ENCODE data around the gene UGT1A10. TPM values are rescaled to one million over a fixed set of nuclear protein-coding genes. Genes with fewer than 3 reads are reported as not detected.

UGT1A10 gene
- total and polyA plus RNA-seq, 9 donors: not detected

DNA sequence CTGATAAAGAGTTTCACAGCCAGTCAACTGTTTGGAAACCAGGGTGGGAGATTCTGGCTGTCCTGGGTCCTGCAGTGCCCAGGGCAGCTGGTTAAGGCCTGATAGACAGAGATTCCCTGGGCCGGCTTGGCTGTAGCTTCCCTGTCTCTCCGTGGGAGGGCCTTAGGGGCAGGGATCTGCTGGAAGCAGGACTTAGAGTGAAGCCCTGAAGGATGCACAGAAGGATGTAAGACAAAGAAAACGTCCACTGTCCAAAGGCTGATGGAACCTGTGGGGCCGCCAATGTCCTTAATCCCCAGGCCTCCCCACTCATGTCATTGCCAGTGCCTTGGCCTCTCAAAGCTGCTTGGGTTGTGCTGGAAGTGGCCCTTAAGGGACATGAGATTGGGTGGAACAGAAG lies 174.8 kb downstream of the UGT1A10 start:
- DNase-seq: no peak
- H3K4me1 ChIP-seq (ENCODE audit: control insufficient read depth, insufficient read depth, low read length): no peaks in the 10 kb centered on the region
- WGBS (ENCODE audit: insufficient coverage): 75% methylated on average over 3 of the region's 4 CpGs
- H3K9me3 ChIP-seq (replicated peaks; ENCODE audit: control insufficient read depth, low read depth, low read length): no peaks in the 10 kb centered on the region
- H3K27ac ChIP-seq (ENCODE audit: low read length): no peak overlapping the region
- H3K27me3 ChIP-seq (ENCODE audit: control insufficient read depth, insufficient read depth, low read length): peaks cover 7% of the 10 kb centered on the region
- H3K4me3 ChIP-seq (ENCODE audit: low read length): no peak overlapping the region
- H3K36me3 ChIP-seq (ENCODE audit: control insufficient read depth, insufficient read depth, low read length): no peaks in the 10 kb centered on the region

DNA sequence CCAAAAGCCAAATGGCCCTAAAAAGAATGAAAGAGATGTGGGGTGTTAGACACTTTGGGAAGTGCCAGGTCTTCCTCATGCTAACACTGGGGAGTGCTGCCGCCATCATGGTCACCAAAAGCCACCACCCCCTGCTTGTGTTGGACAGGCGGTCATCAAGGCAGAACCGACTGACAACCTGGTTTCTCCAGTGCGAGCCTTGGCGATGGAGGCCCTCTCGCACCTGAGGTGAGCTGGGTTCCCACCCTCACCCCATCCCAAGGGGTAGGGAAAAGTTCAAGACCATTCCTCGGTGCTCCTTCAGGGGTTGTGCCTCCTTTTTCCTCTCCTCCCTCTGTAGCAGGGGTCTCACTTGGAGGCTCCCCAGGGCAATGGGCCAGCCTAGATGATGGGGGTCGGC lies 175.5 kb downstream of the UGT1A10 start:
- Histone ChIP-seq H3K4me3 (ENCODE audit: low read length) (no peak overlapping the region), H3K9me3 (replicated peaks; ENCODE audit: control insufficient read depth, low read depth, low read length) (no peaks in the 10 kb centered on the region), H3K4me1 (ENCODE audit: control insufficient read depth, insufficient read depth, low read length) (no peaks in the 10 kb centered on the region), H3K27me3 (ENCODE audit: control insufficient read depth, insufficient read depth, low read length) (peaks cover 7% of the 10 kb centered on the region), H3K27ac (ENCODE audit: low read length) (no peak overlapping the region), H3K36me3 (ENCODE audit: control insufficient read depth, insufficient read depth, low read length) (no peaks in the 10 kb centered on the region)
- DNase-seq: no peak
- WGBS (ENCODE audit: insufficient coverage): 90% methylated on average over 6 of the region's 8 CpGs

DNA sequence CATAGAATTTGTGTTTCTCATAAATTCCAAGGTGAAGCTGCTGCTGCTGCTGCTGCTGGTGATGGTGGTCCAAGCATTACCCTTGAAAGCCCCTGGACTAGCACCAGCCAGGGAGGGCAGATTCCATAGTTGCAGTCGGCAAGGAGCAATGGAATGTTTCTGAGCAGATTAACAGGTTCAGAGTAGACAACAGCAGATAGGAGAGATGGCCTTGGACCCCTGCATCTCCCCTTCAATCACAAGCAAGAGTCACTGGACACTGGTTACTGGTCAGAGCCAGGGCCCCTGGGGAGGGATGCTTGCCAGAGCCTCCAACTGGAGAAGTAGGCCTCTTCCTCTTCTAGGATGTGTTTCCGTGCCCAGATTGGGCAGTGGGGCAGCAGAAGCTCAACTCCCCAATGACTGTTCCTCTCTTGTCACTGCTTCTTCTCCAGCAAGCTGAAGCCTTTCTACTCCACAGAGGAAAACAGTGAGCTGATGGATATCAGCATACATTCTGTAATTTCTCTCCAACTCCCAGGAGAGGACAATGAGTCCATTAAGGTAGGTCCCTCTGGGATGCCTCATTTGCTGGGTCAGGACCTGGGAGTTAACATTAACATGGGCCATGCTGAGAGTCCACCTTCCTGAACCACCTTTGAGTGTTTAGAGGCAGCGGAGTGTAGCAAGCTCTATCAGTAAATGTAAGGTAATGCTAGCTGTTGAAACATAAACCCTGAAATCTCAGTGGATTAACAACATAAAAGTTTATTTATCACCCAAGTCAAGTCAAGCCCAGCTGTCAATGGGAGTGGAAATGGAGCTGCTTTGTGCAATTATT lies 177.2 kb downstream of the UGT1A10 start:
- Histone ChIP-seq H3K9me3 (replicated peaks; ENCODE audit: control insufficient read depth, low read depth, low read length) (no peaks in the 10 kb centered on the region), H3K27me3 (ENCODE audit: control insufficient read depth, insufficient read depth, low read length) (peaks cover 5% of the 10 kb centered on the region), H3K36me3 (ENCODE audit: control insufficient read depth, insufficient read depth, low read length) (no peaks in the 10 kb centered on the region), H3K27ac (ENCODE audit: low read length) (no peak overlapping the region), H3K4me3 (ENCODE audit: low read length) (no peak overlapping the region), H3K4me1 (ENCODE audit: control insufficient read depth, insufficient read depth, low read length) (no peaks in the 10 kb centered on the region)
- no peak for DNase-seq
- WGBS (ENCODE audit: insufficient coverage): 83% methylated on average over 1 of the region's 3 CpGs

DNA sequence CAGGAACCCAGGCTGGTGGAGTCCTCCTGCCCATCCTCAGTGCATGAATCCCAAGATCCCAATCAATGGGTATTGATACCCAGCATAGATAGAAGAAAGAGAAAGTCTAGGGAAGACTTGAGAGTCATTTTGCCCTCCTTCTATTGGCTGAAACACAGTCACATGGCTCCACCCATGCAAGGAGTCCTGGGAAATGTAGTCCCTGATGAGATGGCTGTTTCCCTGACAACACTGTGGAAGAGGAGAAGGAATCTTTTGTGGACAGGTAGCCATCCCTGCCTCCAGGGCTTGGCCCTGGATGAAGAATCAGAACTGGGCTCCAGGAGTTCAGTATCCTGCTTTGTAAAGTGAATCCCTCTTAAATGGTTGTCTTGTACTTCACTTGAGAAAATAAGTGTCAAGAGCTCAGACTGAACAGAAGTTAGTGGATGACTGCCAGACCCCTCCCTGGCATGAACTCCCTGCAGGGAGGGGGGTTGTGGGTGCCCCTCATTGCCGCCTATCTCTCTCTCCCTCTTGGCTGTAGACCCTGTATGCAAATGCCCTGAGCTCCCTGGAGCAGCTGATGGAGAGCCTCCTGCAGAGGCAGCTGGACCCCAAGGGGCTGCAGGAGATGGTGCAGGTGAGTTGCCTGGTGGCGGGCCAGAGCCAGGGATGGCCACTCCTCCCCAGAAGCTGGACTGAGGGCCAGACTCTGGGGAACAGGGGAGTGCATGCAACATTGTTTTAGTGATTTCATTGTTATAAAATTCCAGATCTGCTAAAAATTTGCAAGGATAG lies 178.0 kb downstream of the UGT1A10 start:
- Histone ChIP-seq H3K36me3 (ENCODE audit: control insufficient read depth, insufficient read depth, low read length) (no peaks in the 10 kb centered on the region), H3K27ac (ENCODE audit: low read length) (no peak overlapping the region), H3K27me3 (ENCODE audit: control insufficient read depth, insufficient read depth, low read length) (peaks cover 2% of the 10 kb centered on the region), H3K4me3 (ENCODE audit: low read length) (no peak overlapping the region), H3K9me3 (replicated peaks; ENCODE audit: control insufficient read depth, low read depth, low read length) (no peaks in the 10 kb centered on the region), H3K4me1 (ENCODE audit: control insufficient read depth, insufficient read depth, low read length) (no peaks in the 10 kb centered on the region)
- WGBS (ENCODE audit: insufficient coverage): 80% methylated on average over 1 of the region's 2 CpGs
- no peak for DNase-seq

DNA sequence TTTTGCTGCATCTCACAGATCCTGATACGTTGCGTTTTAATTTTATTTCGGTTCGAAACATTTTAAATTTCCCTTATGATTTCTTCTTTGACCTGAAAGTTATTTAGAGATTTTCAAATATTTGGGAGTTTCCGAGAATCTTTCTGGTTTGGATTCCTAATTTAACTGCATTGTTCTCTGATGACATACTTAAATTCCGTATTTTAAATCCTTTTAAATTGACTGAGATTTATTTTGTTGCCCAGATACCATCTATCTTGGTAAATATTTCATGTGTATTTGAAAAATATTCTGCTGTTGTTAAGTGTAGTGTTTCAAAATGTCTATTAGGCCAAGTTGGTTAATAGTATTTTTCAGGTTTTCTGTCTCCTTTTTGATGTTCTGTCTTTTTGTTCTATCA lies 179.6 kb downstream of the UGT1A10 start:
- Histone ChIP-seq H3K27me3 (ENCODE audit: control insufficient read depth, insufficient read depth, low read length) (no peaks in the 10 kb centered on the region), H3K4me3 (ENCODE audit: low read length) (no peak overlapping the region), H3K4me1 (ENCODE audit: control insufficient read depth, insufficient read depth, low read length) (no peaks in the 10 kb centered on the region), H3K36me3 (ENCODE audit: control insufficient read depth, insufficient read depth, low read length) (no peaks in the 10 kb centered on the region), H3K27ac (ENCODE audit: low read length) (no peak overlapping the region), H3K9me3 (replicated peaks; ENCODE audit: control insufficient read depth, low read depth, low read length) (no peaks in the 10 kb centered on the region)
- no CpG with 5 or more reads among the region's 6 CpGs for WGBS (ENCODE audit: insufficient coverage)
- no peak for DNase-seq

DNA sequence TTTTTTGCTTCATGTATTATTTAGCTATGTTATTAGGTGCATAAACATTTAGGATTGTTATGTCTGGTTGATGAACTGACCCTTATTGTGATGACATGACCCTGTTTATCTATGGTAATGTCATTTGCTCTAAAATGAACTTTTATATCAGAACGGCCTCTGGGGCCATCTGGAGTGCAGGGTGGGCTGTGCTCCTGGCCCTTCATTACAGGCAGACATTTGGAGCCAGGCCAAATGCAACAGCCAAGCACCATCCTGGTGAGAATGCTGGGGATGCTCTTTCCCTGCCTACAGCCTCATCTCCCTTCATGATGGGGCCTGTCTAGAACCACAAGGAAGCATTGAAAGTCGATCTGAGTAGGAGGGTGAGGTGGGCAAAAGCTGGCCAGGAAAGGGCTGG lies 180.1 kb downstream of the UGT1A10 start:
- no peaks in the 10 kb centered on the region for H3K4me1 ChIP-seq (ENCODE audit: control insufficient read depth, insufficient read depth, low read length)
- H3K4me3 ChIP-seq (ENCODE audit: low read length): no peak overlapping the region
- no peak overlapping the region for H3K27ac ChIP-seq (ENCODE audit: low read length)
- no peaks in the 10 kb centered on the region for H3K36me3 ChIP-seq (ENCODE audit: control insufficient read depth, insufficient read depth, low read length)
- WGBS (ENCODE audit: insufficient coverage): 60% methylated on average over 2 of the region's 2 CpGs
- no peaks in the 10 kb centered on the region for H3K27me3 ChIP-seq (ENCODE audit: control insufficient read depth, insufficient read depth, low read length)
- H3K9me3 ChIP-seq (replicated peaks; ENCODE audit: control insufficient read depth, low read depth, low read length): no peaks in the 10 kb centered on the region
- DNase-seq: no peak

DNA sequence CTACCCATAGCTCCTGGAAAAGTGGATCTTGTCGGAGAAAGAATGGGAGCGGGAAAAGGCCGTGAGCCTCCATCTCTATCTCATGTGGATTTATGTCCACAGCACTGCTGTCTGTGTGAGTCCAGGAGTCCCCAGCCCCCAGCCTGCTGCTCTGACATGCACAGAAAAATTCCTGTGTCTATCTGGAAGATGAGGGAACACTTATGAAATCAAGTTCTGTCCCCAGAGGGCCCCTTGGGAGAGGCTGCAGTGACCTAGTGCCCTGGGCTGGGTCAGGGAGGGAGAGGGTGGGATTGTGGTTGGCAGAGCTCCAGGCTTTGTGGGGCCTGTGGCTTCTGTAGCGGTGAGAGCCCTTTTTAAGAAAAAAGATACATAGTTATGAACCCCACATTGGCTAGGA lies 180.5 kb downstream of the UGT1A10 start:
- H3K36me3 ChIP-seq (ENCODE audit: control insufficient read depth, insufficient read depth, low read length): no peaks in the 10 kb centered on the region
- 80% methylated on average over 1 of the region's 4 CpGs for WGBS (ENCODE audit: insufficient coverage)
- no peaks in the 10 kb centered on the region for H3K4me1 ChIP-seq (ENCODE audit: control insufficient read depth, insufficient read depth, low read length)
- H3K4me3 ChIP-seq (ENCODE audit: low read length): no peak overlapping the region
- no peak overlapping the region for H3K27ac ChIP-seq (ENCODE audit: low read length)
- no peak for DNase-seq
- H3K9me3 ChIP-seq (replicated peaks; ENCODE audit: control insufficient read depth, low read depth, low read length): no peaks in the 10 kb centered on the region
- no peaks in the 10 kb centered on the region for H3K27me3 ChIP-seq (ENCODE audit: control insufficient read depth, insufficient read depth, low read length)

DNA sequence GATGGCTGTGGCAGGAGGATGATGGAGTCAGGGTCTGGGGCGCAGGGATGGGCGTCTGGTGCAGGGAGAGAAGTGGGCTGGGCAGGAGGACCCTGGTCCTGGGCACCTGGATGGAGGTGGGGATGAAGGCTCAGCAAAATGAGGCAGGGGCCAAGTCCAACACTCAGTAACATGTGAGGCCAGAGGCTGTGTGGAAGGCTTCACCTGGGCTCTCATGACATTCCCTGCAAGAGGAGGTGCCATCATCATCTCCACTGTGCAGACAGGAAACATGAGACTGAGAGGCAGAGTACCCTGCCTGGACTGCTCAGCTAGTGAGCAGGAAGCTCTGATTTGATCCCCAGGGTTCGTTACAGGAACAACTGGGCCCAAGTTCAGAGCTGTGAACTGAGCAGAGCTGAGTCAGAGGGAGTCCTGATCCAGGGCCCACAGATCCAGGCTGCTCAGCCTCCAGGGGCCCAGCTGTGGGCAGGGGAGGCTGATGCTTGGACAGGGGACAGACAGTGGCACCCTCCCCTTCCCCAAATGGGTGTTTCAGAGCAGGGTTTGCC lies 181.2 kb downstream of the UGT1A10 start:
- H3K4me3 ChIP-seq (ENCODE audit: low read length): no peak overlapping the region
- WGBS (ENCODE audit: insufficient coverage): 68% methylated on average over 3 of the region's 3 CpGs
- H3K9me3 ChIP-seq (replicated peaks; ENCODE audit: control insufficient read depth, low read depth, low read length): no peaks in the 10 kb centered on the region
- DNase-seq: no peak
- no peak overlapping the region for H3K27ac ChIP-seq (ENCODE audit: low read length)
- no peaks in the 10 kb centered on the region for H3K27me3 ChIP-seq (ENCODE audit: control insufficient read depth, insufficient read depth, low read length)
- H3K4me1 ChIP-seq (ENCODE audit: control insufficient read depth, insufficient read depth, low read length): no peaks in the 10 kb centered on the region
- H3K36me3 ChIP-seq (ENCODE audit: control insufficient read depth, insufficient read depth, low read length): no peaks in the 10 kb centered on the region

DNA sequence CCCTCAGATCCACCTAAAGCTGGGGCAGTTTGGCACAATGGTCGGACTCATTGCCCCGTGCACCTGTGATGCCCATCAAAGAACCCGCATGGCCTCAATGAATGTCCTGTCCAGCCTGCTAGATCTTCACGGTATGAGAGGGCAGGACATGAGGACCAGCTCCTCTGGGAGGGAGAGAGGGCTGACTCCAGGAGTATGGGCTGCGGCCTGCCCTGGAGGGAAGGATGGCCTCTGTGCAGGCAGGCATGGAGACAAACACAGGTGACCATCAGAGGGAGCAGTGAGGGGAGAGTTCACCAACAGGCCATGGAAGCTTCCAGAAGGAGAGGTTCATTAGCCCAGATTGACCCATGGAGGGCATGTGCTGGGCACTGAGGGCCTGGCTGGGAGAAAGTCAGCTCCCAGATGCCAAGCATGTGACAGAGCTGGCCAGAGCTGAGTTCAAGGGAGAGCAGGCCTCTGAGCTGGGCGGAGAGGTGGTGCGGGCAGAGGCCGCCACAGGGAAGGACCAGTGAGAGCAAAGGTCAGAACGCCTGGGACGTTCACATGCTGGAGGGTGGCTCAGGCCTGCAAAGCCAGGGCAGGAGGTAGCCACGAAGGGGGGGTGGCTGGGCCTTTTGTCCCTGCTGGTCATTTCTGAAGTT lies 181.9 kb downstream of the UGT1A10 start:
- Histone ChIP-seq H3K4me1 (ENCODE audit: control insufficient read depth, insufficient read depth, low read length) (no peaks in the 10 kb centered on the region), H3K27ac (ENCODE audit: low read length) (no peak overlapping the region), H3K9me3 (replicated peaks; ENCODE audit: control insufficient read depth, low read depth, low read length) (no peaks in the 10 kb centered on the region), H3K4me3 (ENCODE audit: low read length) (no peak overlapping the region), H3K27me3 (ENCODE audit: control insufficient read depth, insufficient read depth, low read length) (no peaks in the 10 kb centered on the region), H3K36me3 (ENCODE audit: control insufficient read depth, insufficient read depth, low read length) (no peaks in the 10 kb centered on the region)
- WGBS (ENCODE audit: insufficient coverage): 89% methylated on average over 11 of the region's 11 CpGs
- DNase-seq: no peak

Data from muscle of leg (tissue), 11 donors.